WTC11 (cell line): ENCODE measurements around the gene ARMC9.

Experiments used
- ATF1 ChIP-seq: sonication (generic); formaldehyde crosslinking; IDR thresholded peaks from 2 replicates; pipeline ENCODE4 v1.8.1; 2023; ENCODE audit warnings: mild to moderate bottlenecking, moderate library complexity, missing genetic modification reagents
- ATF3 ChIP-seq: sonication (generic); formaldehyde crosslinking; conservative IDR thresholded peaks from 2 replicates; pipeline ENCODE4 v1.8.1; 2022; ENCODE audit warnings: mild to moderate bottlenecking, missing genetic modification reagents
- CTCF ChIP-seq: fragments of 200-600 bp; IDR thresholded peaks from 2 replicates; pipeline ENCODE4 v1.8.0; 2022; ENCODE audit warnings: antibody characterized with exemption
- E2F4 ChIP-seq: sonication (generic); formaldehyde crosslinking; IDR thresholded peaks from 2 replicates; pipeline ENCODE4 v1.8.1; 2022; ENCODE audit warnings: low read depth, mild to moderate bottlenecking, moderate library complexity, missing genetic modification reagents, borderline replicate concordance
- ETV6 ChIP-seq: sonication (generic); formaldehyde crosslinking; IDR thresholded peaks from 2 replicates; pipeline ENCODE4 v1.8.1; 2022; ENCODE audit warnings: mild to moderate bottlenecking, missing genetic modification reagents
- NFYB ChIP-seq: sonication (generic); formaldehyde crosslinking; conservative IDR thresholded peaks from 2 replicates; pipeline ENCODE4 v1.8.0; 2022; ENCODE audit warnings: low read depth, missing genetic modification reagents
- NR1H2 ChIP-seq: sonication (generic); formaldehyde crosslinking; IDR thresholded peaks from 2 replicates; pipeline ENCODE4 v1.9.0; 2021; ENCODE audit warnings: mild to moderate bottlenecking, moderate library complexity, missing genetic modification reagents
- PRDM15 ChIP-seq: sonication (generic); formaldehyde crosslinking; IDR thresholded peaks from 2 replicates; pipeline ENCODE4 v1.8.0; 2022; ENCODE audit warnings: missing genetic modification reagents
- ZNF121 ChIP-seq: sonication (generic); formaldehyde crosslinking; IDR thresholded peaks from 2 replicates; pipeline ENCODE4 v1.8.0; 2023; ENCODE audit warnings: missing genetic modification reagents
- ZNF263 ChIP-seq: sonication (generic); formaldehyde crosslinking; IDR thresholded peaks from 2 replicates; pipeline ENCODE4 v1.8.1; 2022; ENCODE audit warnings: low read depth, mild to moderate bottlenecking, moderate library complexity, missing genetic modification reagents
- TF ChIP-seq, protein P1 (sequence below): sonication (generic); formaldehyde crosslinking; IDR thresholded peaks from 2 replicates; pipeline ENCODE4 v1.8.0; 2022; ENCODE audit warnings: mild to moderate bottlenecking, missing genetic modification reagents
- TF ChIP-seq, protein P2 (sequence below): fragments of 250-450 bp; sonication (Bioruptor Pico); IDR thresholded peaks from 2 replicates; pipeline ENCODE4 v1.9.0; 2021; ENCODE audit warnings: moderate library complexity, mild to moderate bottlenecking, inconsistent platforms, borderline replicate concordance
- TF ChIP-seq, protein P3 (sequence below): sonication (generic); formaldehyde crosslinking; IDR thresholded peaks from 2 replicates; pipeline ENCODE4 v1.8.1; 2023; ENCODE audit warnings: mild to moderate bottlenecking, moderate library complexity, missing genetic modification reagents

DNA sequence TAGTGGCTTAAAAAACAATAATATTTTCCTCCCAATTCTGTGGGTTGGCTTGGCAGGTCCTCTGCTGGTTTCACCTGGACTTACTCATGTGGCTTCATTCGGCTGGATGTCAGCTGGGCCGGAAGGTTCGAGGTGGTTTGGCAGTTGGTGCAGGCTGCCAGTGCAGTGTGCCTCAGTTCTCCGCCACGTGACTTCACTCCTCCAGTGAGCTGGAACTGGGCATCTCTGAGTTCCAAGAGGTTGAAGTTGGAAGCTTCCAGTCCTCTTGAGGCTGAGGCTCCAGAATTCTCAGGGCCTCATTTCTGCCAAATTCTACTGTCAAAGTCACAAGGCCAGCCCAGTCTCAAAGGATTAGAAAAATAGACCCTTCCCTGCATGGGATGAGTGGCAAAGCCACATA lies 113.6 kb downstream of the ARMC9 start:
- TF ChIP-seq NFYB (CRISPR knock-in tag) (no peak), ZNF263 (no peak), CTCF (no peak), E2F4 (CRISPR knock-in tag) (no peak), PRDM15 (CRISPR knock-in tag) (no peak), ATF1 (CRISPR knock-in tag) (no peak), NR1H2 (CRISPR knock-in tag) (no peak), ETV6 (CRISPR knock-in tag) (no peak), ATF3 (CRISPR knock-in tag) (no peak), ZNF121 (CRISPR knock-in tag) (no peak)
- TF ChIP-seq, protein P1, sequence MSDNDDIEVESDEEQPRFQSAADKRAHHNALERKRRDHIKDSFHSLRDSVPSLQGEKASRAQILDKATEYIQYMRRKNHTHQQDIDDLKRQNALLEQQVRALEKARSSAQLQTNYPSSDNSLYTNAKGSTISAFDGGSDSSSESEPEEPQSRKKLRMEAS (CRISPR knock-in tag) = no peak
- TF ChIP-seq, protein P2, sequence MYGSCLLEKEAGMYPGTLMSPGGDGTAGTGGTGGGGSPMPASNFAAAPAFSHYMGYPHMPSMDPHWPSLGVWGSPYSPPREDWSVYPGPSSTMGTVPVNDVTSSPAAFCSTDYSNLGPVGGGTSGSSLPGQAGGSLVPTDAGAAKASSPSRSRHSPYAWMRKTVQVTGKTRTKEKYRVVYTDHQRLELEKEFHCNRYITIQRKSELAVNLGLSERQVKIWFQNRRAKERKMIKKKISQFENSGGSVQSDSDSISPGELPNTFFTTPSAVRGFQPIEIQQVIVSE (CRISPR knock-in tag) = no peak
- TF ChIP-seq, protein P3, sequence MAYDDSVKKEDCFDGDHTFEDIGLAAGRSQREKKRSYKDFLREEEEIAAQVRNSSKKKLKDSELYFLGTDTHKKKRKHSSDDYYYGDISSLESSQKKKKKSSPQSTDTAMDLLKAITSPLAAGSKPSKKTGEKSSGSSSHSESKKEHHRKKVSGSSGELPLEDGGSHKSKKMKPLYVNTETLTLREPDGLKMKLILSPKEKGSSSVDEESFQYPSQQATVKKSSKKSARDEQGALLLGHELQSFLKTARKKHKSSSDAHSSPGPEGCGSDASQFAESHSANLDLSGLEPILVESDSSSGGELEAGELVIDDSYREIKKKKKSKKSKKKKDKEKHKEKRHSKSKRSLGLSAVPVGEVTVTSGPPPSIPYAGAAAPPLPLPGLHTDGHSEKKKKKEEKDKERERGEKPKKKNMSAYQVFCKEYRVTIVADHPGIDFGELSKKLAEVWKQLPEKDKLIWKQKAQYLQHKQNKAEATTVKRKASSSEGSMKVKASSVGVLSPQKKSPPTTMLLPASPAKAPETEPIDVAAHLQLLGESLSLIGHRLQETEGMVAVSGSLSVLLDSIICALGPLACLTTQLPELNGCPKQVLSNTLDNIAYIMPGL (CRISPR knock-in tag) = no peak
